HTR-8/SVneo (cell line): ENCODE measurements around the gene ATF6.

ENCODE experiments used
- DNase-seq: peaks from one replicate; pipeline ENCODE4 v3.0.0; 2011; ENCODE audit warnings: low spot score, mixed read lengths; ENCODE audit not compliant: insufficient read length
- FAIRE-seq: peaks from 2 replicates; lab custom pipeline; 2011; peaks lifted over from hg19 to GRCh38; lab: Jason Lieb, UNC

Gene ATF6

DNA sequence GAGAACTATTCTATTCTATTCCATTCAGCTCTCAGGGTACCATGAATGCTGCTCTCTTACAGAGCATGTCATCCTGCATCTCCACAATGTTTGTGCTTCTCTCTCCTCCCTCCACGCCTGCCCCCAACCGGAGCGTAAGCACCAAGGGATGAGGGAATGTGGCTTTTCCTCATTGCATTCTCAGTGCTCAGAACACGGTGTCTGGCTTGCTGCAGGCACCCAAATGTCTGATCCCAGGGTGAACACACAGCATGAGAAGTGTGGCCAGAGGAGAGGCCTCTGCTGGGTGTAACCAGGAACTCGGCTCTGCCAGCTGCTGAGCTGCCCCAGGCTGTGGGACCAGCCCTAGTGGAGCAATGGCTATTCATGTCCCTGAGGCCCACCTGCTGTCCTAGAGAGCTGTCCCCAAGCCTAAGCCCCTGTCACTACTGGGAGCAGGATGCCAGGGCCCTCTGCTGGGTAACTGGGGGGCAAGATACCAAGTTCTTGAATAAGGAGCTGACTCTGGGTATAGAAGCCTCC, 219.2 kb downstream of the ATF6 start:
- DNase-seq (no peak), FAIRE-seq (no peak)

DNA sequence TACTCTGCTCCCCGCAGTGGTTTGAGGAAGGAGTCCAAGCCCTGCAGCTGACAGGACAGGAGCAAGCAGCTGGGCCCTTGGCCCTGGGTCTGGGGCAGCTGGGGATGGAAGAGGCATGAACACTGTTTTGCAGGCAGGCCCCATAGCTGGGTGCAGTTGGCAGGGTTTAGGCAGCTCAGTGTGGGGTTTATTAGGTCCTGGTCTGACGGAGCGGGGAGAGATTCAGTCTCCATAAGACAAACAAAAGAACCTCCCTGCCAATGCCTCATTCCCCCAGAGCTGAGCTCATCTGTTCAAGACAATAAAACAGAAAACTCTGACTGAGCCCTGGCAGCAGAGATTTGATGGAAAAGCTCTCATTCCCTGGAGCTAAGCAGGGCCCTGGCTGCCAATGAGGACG, 220.2 kb downstream of the ATF6 start:
- no peak for FAIRE-seq
- DNase-seq, result no peak

DNA sequence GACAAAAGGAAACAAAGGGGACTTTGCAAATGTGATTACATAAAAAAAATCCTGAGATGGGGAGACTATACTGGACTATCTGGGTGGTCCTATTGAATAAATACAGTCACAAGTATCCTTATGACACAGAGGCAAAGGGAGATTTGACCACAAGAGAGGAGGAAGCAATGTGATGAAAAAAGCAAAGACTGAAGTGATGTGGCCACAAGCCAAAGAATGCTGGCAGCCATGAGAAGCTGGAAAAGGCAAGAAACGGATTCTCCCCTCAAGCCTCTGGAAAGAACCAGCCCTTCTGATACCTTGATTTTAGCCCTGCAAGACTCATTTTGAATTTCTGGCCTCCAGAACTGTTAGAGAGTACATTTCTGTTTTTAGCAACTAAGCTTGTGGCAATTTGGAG, 221.2 kb downstream of the ATF6 start:
- DNase-seq (no peak), FAIRE-seq (no peak)

DNA sequence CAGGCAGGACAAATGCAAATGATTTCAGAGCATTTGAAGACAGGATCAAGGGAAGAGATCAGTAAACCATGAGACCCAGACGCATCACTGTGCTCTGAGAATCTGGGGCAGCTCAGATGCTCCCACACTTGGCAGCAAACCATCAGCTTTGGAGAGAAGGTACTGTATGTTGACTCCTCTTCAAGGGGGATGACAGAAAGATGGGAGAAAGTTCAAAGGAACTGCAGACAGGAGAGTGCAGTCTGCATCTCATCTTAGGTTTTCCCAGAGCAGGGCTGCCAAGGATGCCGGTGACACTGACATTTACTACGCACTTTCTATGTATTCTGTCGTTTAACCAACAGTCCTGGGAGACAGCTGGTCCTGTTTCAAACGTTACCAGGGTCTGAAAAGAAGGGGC, 221.8 kb downstream of the ATF6 start:
- DNase-seq, result no peak
- no peak for FAIRE-seq

GRCh38 chr1:161988413-161988812, 222.3 kb downstream of the ATF6 start:
- no peak for DNase-seq

DNA sequence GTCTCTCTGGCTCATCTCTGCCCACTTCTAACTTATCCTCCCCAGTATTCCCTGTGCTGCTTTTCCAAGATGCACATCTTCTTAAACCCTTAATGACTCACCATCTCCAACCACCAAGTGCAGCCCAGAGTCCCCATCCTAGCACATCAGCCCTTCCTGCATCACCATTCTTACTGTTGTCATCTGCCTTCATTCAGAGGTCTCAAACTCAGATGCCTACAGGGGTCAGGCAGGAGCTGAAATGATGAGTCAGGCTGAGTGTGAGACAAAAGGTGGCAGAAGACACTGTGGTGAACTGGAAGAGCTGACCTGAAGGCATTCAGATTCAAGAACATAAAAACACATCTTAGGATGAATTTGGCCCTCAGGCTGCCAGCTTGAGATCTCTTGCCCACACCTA, 223.0 kb downstream of the ATF6 start:
- FAIRE-seq (no peak), DNase-seq (peak; percentile 10)

More at GRCh38 chr1:161988413-161988812, 222.3 kb downstream of the ATF6 start:
- FAIRE-seq, result no peak

- DNase-seq (no peak), FAIRE-seq (no peak)
These were observed 223.7 kb downstream of the ATF6 start for GRCh38 chr1:161989786-161990185.

DNA sequence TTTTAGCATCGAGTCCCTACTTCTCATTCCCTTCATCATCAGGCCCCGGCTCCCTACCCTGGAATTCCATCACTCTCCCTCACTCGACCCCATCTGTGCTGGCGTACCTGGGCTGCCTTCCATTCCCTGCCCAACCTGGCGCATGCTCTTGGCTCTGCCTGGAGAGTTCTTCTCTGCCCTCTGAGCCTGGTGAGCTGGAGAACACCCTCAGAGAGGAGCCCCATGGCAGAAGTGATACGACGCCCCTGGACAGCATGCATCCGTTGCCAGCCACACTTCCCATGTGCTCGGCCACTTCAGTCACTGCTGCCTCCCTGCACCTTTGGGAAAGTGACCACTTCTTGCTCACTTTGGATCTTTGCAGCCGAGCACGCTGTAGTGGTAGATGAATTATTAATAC, 227.5 kb downstream of the ATF6 start:
- DNase-seq (no peak), FAIRE-seq (no peak)

GRCh38 chr1:161994175-161994668, 228.1 kb downstream of the ATF6 start:
- no peak for FAIRE-seq
- DNase-seq, result no peak

- no peak for DNase-seq
- FAIRE-seq, result no peak
These were observed 231.0 kb downstream of the ATF6 start for GRCh38 chr1:161997152-161997551.

DNA sequence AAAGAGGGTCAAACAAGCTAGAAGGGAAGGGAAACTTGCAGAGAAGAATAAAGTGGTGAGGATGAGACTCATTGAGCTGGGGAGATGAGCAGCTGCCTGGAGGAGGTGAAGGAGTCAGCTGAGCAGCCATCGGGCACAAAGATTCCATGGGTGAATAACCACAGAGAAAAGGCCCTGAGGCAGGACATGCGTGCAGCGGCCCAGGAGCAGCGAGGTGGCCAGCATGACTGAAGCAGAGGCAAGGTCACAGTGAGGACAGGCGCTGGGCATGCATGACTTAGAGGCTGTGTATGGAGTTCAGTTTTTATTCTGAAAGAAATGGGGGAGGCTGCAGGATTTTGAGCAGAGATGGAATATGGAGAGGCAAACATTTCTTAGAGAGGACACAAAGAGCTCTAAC, 232.7 kb downstream of the ATF6 start:
- no peak for FAIRE-seq
- no peak for DNase-seq

GRCh38 chr1:161999301-162000052, 233.4 kb downstream of the ATF6 start:
- DNase-seq (no peak), FAIRE-seq (no peak)

GRCh38 chr1:162000053-162000420, 233.9 kb downstream of the ATF6 start:
- DNase-seq, result no peak
- FAIRE-seq, result no peak

GRCh38 chr1:162003061-162003829, 237.1 kb downstream of the ATF6 start:
- FAIRE-seq, result no peak
- peak; percentile 67 for DNase-seq

DNA sequence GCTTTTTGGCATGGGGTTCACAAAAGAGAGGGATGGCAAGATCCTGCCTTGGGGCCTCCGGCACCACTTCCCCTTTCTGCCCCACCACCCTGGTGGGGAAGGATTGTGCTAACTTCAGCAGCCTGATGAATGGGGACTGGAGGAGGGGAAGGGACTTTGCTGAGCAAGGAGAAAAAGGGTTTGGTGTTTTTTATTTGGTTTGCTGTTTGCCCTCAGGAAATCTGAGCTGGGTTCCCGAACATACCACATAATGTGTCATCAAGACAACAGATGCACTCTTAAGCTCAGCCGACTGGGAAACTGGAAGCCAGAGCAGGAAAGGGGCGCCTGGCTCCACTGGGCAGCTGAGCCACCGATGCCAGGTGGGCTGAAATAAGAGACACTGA, 237.7 kb downstream of the ATF6 start:
- no peak for FAIRE-seq
- DNase-seq, result peak; percentile 77

DNA sequence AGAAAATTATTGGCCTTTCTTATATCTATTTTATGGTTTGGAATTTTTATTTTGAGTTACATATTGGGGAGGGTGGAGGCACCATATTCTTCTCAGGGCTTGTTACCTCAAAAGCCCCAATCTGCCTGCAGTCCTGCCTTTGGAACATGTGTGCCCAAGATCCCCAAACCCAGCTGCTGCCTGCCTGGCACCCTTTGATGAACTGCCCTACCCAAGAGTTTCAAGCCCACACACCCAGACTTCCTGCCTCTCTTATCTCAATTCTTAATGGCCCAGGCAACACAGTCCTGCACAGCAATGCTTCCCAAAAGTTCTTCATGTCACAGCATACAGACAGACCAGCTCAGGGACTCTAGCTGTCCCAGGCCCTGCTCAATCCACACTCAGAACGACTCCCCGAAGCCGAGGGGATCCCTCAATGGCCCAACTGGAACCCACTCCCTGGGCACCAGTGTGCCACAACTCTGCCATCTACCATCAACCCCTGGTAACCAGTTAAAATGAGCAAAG, 238.4 kb downstream of the ATF6 start:
- no peak for DNase-seq
- FAIRE-seq, result no peak

DNA sequence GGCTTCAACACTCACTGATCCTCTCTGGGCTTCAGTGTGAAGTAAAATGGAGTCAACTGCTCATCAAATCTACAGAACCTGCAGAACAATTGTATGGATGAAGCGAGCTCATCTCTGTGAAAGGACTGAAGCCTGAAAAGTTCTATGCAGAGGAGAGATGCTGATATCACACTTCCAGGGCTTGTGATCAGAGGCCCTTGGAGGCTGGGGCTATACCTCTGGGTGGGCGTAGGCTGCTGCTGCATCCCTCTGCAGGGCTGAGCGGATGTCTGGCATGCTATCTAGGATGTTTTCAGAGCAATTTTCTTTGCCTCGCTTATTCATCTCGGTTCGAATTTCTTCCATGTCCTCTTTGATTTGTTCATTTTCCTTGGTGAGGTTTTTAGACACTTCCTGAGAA, 240.0 kb downstream of the ATF6 start:
- no peak for FAIRE-seq
- DNase-seq, result no peak

DNA sequence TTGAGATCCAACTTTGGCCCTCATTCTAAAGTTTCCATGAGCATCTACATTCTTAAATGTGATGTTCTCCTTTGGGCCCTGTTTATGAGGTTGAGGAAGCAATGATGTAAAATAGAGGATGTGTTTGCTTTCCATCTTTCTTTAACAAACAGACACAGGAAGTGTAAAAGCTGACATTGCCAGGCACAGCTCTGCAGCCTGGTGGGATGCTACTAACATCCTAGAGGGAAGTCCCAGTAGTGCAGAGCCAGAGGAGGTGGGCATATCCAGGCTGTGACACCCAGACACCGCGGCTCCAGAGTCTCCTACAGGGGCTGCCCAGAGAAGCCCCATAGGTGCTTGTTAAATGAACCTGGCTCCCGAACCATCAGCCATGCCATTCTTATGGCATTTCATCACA, 241.3 kb downstream of the ATF6 start:
- DNase-seq, result no peak
- FAIRE-seq, result no peak

GRCh38 chr1:162008799-162009198, 242.7 kb downstream of the ATF6 start:
- FAIRE-seq (no peak), DNase-seq (no peak)

DNA sequence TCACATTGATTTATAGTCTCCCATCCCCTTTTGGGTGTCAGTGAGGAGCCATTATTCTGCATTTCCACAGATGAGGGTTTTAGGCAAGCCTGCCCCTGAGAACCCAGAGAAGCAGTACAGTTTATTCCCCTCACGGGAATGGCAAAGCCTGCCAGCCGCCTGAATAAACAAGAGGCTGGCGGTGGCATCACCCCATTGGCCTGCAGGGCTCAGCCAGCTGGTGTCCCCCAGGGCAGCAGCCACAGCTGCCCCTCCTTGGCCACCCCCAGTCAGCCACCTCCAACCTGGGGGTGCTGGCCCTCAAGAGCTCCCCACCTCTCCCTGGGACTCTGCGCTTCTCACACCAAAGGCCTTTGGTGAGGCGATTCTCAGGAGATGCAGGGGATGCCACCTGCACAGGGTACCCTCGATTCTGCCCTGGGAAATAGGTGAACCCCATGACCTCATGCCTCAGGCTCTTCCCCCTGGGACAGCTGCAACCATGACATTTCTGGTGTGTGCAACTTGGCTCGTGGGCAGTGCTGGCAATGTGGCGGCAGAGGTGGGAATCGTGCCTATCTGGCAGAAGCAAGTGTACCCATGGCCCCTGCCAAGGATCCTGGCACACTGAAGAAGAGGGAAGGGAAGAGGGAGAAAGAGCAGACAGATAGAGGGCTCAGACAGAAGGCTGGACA, 243.5 kb downstream of the ATF6 start:
- FAIRE-seq (no peak), DNase-seq (no peak)

DNA sequence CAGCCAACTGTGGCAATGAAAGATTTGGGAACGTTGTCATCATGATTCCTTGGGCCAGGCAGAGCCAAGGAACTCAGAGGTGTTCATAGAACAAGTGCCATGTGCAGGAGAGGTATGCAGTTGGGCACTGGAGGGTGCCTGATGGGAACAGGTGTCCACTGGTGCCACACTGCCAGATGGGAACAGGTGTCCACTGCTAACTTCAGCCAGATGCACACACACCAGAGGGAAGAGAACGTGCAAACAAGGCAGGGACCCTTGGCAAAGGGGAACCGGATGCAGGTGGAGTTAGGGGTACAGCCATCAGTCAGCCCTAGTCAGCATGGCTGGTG, 244.0 kb downstream of the ATF6 start:
- FAIRE-seq (no peak), DNase-seq (no peak)
